Measurements from ENCODE around the gene GRID2.
"Not testable (repeated sequence)": the region's sequence is repeated elsewhere in the genome, so short reads cannot be mapped to it uniquely, and the experiment has no call there.

Gene GRID2

DNA sequence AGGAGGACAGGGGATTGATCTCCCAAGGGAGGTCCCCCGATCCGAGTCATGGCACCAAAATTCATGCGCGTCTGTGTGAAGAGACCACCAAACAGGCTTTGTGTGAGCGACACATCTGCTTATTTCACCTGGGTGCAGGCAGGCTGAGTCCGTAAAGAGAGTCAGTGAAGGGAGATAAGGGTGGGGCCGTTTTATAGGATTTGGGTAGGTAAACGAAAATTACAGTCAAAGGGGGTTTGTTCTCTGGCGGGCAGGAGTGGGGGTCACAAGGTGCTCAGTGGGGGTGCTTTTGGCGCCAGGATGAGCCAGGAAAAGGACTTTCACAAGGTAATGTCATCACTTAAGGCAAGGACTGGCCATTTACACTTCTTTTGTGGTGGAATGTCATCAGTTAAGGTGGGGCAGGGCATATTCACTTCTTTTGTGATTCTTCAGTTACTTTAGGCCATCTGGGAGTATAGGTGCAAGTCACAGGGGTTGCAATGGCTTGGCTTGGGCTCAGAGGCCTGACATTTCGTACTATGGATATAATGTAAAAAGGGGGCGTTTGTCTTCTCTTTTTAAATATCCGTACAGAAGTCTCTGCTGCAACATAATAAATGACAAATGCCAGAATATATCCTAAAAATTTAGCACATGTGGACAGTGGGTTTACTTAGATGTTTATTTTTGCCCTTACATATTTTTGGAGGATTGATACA is 140.5 kb downstream of the GRID2 start:
- DNase-seq: not testable (repeated sequence)

DNA sequence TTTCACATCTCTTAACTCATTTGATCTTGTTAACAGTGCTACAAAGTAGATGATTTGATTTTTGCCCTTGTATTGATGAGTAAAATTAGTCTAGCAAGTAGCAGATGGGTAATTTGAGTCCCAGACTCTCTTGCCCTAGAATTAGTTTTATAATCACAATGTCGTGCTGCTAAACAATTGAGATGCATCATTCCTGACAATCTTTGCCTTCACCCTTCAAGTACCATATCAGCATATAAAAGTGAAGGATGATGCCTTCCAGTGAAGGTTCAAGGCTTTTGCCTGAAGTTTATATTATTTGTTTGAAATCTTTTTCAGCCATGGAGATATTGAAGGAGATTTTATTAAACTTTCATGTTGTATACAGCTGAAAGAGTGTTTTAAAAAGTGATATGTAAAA is 141.4 kb downstream of the GRID2 start:
- DNase-seq: no peak

DNA sequence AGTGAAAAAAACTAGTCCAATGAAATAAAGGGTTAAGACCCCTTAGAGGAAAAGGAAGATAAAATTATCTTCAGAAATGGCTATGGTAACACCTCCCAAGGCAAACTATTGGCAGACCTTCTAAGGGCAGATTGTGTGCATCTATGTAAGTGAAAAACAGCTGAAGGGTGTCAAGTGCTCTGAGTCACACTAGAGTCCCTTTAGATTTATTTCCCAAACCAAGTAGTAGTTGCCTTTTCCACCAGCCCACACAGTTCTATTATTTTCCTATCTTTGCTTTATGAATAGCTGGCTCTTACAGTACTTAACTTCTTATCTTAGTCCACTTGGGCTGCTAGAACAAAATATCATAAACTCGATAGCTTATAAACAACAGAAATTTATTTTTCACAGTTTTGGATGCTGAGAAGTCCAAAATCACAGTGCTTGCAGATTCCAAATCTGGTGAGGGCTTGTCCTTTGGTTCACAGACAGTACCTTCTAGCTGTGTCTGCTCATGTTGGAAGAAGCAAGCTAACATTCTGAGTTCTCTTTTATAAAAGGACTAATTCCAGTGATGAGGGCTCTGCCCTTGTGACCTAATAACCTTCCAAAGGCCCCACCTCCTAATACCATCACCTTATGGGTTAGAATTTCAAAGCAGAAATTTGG is 143.6 kb downstream of the GRID2 start:
- no peak for DNase-seq

DNA sequence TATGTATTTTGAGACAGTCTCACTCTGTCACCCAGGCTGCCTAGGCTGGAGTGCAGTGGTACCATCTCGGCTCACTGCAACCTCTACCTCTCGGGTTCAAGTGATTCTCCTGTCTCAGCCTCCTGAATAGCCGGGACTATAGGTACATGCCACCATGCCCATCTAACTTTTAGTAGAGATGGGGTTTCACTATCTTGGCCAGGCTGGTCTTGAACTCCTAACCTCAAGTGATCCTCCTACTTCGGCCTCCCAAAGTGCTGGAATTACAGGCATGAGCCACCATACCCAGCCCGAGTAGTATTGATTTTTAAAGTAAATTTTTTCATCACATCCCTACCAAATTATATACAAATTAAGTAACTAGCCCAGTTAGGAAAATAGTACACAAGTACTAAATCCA is 144.4 kb downstream of the GRID2 start:
- not testable (repeated sequence) for DNase-seq

DNA sequence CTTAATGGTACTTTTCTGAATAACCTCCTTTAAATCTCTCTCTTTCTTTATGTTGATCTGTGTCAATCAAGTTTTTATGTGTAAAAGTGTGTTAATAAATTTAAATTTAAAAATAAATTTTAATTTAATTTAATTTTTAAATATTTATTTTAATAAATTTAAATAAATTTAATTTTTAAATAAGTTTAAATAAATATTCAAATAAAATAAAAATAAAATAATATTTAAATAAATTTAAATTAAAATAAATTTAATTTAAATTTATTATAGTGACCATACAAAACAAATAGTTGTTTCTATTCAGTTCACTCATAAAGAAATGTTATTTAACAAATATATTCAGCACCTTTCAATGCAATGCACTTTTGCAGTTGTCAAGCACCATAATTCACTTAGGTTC is 146.9 kb downstream of the GRID2 start:
- DNase-seq: no peak

DNA sequence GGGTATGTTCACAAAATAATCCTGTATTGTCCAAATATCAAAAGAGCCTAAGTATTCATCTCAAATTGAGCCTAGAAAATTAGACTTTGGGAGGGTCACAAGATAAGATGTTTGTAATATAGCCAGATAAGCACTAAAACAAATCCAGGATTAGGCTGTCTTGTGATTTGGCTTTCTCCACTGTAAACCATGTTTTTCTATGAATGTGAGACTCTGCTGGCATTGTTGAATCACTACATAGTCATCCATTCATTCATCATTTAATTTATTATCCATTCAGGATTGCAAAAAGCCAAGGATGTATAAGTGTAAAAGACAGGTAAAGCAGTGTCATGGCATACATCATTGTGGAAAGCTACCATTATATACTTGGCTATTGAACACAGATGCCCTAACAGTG is 148.0 kb downstream of the GRID2 start:
- DNase-seq: no peak

DNA sequence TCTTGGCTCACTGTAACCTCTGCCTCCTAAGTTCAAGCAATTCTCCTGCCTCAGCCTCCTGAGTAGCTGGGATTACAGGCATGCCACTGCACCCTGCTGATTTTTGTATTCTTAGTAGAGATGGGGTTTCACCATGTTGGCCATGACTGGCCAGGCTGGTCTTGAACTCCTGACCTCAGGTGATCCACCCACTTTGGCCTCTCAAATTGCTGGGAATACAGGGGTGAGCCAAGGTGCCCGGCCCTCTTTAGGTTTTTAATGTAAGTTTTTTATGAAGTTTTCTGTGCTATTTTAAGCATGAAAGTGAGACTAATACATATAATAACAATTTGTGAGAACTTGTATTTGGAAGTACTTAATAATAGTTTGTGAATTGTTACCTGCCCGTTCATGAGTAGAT is 148.6 kb downstream of the GRID2 start:
- DNase-seq: not testable (repeated sequence)

DNA sequence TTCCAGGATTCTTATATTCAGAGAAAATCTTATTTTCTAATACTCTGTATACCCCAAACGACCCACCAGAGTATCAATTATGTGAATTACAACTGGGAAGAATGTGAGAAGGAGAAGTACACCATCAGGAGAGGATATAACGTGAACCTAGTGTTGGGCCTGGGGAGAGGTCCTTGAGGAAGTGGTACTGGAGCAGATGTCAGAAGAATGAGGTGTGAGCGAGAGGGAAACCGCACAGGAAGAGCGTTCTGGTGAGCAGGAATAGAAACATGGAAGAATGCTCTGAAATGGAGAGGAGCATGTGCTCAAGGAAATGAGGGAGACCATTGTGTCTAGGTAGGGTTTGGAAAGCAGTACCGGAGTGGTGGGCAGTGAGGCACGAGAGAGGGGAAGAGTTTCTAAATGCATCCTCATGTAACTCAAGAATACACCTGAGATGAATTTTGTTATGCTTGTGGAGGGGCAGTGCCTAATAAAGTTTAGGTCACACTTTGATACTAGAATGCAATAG is 151.6 kb downstream of the GRID2 start:
- DNase-seq: no peak

DNA sequence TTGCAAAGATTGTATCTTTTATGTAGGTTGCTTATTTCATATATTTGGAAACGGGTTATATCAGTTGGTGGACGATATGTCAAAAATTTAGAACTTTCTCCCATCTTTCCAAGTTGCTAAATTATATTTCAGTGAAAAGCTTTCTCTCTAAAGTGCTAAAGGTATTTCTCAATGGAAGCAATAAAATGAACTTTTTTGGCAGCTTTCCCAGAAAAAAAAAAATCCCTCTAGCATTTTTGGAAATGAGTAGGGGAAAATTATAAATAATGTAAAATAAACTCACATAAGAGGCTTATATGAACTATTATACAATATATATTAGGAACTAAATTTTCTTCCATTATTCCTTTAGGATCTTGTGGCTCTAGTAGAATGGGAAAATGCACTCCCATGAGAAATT is 152.2 kb downstream of the GRID2 start:
- no peak for DNase-seq

DNA sequence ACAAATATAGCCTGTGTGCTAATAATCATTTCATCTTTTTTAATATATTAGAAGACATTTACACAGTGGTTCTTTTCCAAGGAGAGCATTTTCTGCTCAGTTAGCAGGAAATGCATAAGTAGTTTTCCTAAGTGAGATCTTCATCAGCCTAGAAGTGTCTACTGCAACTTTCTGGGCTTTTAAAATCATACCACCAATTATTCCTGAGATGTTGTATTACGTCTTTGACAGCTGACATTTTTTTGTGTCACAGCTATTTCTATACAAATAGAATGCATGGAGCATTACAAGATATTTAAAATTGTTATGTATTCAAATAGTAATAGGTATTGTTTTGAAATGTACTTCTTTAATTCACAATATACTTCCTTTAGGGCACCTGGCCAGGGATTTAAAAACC is 158.0 kb downstream of the GRID2 start:
- DNase-seq: no peak

DNA sequence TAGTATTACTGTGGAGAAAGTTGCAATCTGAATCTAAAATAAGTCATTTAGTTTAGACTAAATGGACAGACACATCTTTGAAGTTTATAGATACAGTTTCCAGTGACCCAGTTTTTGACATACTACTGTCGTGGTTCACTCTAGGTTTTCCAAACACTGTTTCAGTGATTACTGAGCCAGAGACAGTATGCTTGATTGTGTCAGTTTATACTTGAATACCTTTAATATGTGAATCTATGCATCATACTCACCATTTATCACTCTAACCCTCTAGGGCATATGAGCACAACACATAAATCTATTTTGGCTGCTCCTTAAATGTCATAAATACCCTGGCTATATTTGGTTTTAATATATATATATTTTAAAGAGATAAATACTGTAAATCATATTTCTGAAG is 173.5 kb downstream of the GRID2 start:
- DNase-seq: no peak

DNA sequence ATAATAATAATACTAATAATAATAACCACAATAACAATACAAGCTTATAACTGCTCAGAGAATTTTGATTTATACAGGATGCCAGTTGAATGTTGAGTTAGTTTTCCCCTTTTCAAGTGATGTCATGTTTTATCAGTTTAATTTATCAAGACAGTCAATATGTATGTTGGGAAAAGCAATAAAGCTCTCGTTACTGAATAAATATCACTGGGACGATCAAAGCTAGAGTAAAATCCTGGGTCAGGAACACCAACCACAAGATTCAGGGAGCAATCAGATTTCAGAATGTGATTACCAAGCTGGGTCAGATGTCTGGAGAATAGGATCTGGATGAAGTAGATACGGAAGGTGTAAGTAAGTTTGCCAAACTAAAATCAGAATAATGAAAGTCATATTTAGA is 179.6 kb downstream of the GRID2 start:
- DNase-seq: no peak

DNA sequence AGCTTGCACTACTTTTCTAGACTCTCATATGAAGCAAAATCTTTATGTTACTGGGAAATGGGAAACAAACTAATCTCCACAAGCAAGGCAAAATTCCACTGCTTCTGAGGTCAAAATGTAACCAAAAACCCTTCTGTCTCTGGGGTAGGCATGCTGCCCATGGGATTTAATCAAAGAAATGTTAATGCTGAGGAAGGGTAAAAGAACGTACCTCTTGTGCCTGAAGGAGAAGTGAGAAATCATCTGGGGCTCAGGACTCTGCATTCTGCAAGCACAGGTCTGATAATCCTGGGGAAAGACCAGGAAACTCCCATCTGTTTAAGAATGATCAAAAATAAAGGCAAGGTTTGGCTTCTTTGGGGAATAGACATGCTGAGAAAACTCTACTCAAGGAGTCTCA is 184.7 kb downstream of the GRID2 start:
- DNase-seq: no peak

DNA sequence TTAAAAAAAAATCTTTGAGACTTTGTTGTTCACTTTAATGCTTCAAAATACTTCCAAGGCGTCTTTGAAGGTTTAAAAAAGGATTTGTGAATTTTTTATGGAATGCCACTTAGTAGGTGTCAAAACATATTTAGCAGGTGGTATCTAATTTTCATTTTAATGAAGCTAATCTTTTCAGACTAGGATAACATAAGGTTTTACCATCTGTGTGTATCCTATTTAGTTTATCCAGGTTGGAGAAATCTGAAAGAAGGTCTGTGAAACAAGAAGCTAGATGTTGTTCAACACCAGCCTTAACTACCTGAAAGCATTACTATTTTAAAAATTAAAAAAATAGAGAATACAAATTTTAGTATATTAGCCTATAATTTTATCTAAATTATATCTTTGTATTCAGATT is 193.4 kb downstream of the GRID2 start:
- DNase-seq: no peak

DNA sequence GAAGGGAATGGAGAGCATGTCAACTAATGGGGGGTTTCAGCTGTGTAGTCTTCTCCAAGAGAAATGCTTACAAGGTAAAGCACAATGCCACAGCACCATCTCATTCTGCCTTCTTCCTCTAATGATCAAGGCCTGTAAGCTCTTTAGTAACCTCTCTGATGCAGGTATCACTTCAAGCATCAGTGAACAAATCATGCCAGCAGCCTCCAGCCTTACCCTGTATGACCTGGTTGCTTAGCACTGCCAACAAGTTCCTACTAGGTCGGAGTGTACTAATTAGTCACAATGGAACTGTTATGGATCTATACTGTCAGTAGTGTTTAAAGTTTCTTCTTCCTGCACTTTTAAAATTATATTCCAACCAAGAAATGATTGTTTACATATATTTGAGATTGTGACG is 197.7 kb downstream of the GRID2 start:
- no peak for DNase-seq

DNA sequence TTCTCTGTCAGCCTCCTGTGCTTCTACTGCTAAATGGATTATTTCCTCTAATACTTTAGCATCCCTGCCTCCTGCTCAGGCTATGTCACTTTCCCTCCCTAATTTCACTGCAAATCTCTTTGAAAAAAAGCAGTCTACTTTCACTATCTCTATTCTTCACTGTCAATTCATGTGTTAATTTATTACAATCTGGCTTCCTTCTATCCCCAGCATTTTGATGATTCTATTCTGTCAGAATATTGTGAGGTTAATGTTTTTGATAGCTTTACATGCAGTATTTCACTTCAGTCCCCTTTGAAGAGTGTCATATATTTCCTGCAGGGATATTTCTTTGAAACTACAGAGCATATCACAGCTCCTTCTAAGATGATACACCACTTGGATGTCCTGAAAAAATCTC is 203.2 kb downstream of the GRID2 start:
- no peak for DNase-seq

DNA sequence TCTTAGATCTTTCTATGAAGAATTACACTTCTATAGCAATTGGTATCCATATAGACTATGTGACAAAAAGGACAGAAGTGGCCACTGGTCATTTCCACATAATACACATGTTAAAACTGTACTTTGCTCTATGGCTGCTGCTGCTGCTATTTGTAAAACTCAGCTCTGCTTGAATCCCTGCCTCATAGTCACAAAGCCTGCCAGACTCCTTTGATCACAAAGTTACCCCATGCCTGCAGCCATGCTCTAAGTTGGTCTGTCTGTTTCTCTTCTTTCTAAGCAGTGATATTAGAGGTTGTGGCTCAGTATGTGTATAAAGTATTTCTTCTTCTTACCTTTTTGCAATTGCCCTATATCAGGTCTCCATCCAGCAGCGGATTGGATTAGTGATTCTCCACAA is 210.9 kb downstream of the GRID2 start:
- no peak for DNase-seq

DNA sequence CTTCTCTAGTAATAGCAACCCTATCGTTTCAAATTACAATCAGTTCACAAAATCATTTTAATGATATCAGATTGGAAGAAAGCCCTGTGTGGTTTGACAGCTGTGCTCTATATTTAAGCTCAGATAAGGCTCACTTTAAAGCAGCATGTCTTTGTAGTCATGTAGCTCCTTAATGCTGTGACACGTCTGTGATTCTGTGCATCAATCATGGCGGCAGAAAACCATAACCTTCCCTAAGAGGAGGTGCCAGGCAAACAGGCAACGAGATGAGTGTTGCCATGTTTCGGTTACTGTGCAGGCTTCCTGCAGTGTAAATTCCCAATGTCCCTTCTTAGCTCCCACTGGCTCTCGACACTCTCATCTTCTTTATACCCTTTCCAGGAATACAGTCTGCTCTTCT is 212.7 kb downstream of the GRID2 start:
- no peak for DNase-seq

DNA sequence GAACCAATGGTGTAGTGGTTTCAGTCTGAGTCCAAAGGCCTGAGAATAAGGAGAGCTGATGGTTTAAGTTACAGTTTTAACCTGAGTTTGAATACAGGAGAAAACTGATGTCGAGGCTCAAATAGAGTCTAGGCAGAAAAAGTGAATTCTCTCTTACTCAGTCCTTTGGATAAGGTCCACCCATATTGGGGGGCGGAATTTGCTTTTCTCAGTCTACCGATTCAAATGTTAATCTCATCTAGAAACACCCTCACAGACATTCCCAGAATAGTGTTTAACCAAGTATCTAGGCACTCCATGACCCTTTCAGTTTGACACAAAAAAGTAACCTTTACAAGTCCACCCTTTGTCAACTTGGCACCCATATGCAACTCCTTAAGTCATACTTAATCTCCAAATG is 216.0 kb downstream of the GRID2 start:
- DNase-seq: no peak

DNA sequence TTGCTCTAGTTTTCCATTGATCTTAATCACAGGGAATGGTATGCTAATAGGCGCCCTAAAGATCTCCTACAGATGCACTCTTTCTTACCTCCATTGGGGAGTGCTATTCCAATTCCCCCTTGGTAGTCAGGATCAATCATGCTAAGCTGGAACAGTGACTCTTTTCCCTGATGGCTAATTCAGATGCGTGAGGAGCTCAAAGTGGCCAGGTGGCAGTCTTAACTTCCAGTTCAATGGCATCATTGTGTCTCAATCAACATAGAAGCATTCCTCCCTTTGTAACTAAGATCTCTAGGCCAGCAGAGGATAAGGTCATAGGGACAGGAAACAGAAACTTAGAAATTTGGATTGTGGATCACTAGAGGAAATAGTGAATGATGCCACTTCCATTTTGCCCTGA is 216.8 kb downstream of the GRID2 start:
- no peak for DNase-seq

DNA sequence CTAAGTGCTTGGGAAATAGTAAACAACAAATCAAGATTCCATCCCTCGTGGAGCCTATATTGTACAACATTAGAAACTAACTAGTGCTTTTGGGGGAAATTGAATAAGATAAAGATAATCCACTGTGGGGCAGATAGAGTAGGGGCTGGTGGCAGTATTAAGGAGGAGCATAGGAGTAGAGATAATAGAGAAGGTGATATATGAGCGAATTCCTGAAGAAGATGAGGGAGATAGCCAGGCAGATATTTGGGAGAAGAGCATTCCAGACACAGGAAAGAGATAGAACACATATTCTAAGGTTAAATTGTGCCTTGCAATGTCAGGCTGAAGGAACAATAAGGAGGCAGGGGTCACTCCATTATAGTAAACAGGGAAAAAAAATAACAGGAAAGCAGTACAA is 218.2 kb downstream of the GRID2 start:
- DNase-seq: no peak

DNA sequence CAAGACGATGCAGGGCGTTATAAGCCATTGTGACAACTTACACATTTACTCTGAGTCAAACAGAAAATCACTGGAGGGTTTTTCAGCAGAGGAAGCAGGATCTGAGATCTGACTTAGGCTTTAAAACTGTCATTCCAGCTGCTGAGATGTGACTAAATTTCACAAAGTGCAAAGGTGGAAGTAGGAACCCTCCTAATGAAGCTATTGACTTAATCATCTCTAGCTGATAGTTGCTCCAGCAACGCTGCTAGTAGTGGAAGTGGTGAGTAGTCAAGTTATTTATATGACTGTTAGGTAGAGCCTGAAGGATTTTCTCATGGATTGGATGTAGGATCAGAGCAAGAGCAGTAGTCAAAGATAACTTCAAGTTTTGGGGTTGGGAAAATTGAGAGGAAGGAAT is 218.6 kb downstream of the GRID2 start:
- no peak for DNase-seq

DNA sequence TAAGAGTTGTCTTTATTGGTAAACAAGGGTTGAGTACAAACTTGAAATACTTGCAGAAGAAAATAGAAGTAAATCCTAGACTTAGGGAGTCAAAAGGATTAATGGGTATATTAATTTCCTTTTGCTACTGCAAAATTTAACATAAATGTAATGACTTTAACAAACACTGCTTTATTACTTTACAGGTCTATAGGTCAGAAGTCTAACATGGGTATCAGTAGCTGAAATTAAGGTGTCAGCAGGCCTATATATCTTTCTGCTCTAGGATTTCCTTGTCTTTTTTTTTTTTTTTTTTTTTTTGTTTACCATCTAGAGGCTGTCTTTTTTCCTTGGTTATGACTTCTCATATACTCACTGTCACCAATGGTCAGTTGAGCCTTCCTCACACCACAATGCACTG is 220.4 kb downstream of the GRID2 start:
- no peak for DNase-seq

DNA sequence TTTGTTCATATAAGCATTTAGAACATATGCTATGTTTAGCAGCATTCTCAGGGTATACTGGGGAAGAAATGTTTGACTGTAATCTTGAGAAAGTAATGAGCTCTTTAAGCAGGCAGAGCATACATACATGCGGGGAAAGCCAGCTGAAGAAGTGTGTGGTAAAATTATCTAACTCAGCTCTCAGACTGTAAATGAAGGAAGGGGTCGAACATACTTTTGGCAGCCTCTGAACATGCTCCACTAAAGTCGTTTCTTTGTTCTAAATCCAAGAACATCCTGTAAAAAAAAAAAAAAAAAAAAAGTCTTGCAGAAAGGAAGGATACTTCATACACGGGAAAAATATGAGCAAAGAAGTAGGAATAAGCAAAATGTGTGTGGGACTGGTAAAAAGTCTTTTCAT is 224.8 kb downstream of the GRID2 start:
- DNase-seq: no peak

DNA sequence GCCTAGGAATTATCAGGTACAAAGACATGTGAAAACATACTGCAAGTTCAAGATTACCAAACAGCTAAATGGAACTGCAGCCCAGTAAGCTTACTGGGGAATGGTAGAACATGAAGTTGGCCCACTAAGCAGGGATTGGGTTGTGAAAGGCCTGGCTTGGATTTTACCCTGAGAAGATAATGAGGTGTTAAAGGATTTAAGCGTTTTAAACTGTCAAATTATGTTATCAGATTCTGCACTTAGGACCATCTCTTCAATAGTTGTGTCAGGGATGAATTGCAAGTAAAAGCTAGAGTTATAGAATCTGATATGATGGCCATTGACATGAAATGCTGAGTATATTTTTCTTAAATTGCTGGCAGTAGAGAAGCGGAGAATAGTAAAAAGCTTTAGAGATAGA is 225.7 kb downstream of the GRID2 start:
- no peak for DNase-seq

Measured in effector CD8-positive, alpha-beta T cell (primary cell).